HepG2 (cell line): ENCODE data around the gene SULT2B1. TPM values are rescaled to one million over a fixed set of nuclear protein-coding genes. Genes with fewer than 3 reads are reported as not detected.

Experiments
- MAF1 ChIP-seq: sonication (generic); formaldehyde crosslinking; IDR thresholded peaks from 2 replicates; pipeline ENCODE4 v1.5.0; 2020; ENCODE audit warnings: missing genetic modification reagents, borderline replicate concordance
- MEIS2 ChIP-seq: sonication (generic); formaldehyde crosslinking; IDR thresholded peaks from 2 replicates; pipeline ENCODE4 v1.9.0; 2021; ENCODE audit warnings: mild to moderate bottlenecking, missing genetic modification reagents
- NR0B2 ChIP-seq: sonication (generic); formaldehyde crosslinking; IDR thresholded peaks from 2 replicates; pipeline ENCODE4 v1.4.0; 2020; ENCODE audit warnings: mild to moderate bottlenecking, missing genetic modification reagents
- SOX5 ChIP-seq: IDR thresholded peaks from 2 replicates; pipeline ENCODE4 v1.6.1; 2016; ENCODE audit warnings: borderline replicate concordance
- XRCC5 ChIP-seq: fragments of 200-400 bp; formaldehyde crosslinking; optimal IDR thresholded peaks from 2 replicates; pipeline ENCODE3; 2017; ENCODE audit warnings: mild to moderate bottlenecking, low read length
- ZBTB4 ChIP-seq: sonication (generic); formaldehyde crosslinking; IDR thresholded peaks from 2 replicates; pipeline ENCODE4 v1.4.0; 2020; ENCODE audit warnings: missing genetic modification reagents, mild to moderate bottlenecking, borderline replicate concordance
- ZNF12 ChIP-seq: sonication (generic); formaldehyde crosslinking; IDR thresholded peaks from 2 replicates; pipeline ENCODE4 v1.5.0; 2020; ENCODE audit warnings: missing genetic modification reagents
- ZNF33B ChIP-seq: sonication (generic); formaldehyde crosslinking; IDR thresholded peaks from 2 replicates; pipeline ENCODE4 v1.5.1; 2020; ENCODE audit warnings: mild to moderate bottlenecking, missing genetic modification reagents
- ZNF362 ChIP-seq: sonication (generic); formaldehyde crosslinking; IDR thresholded peaks from 2 replicates; pipeline ENCODE4 v1.4.0; 2020; ENCODE audit warnings: missing genetic modification reagents, mild to moderate bottlenecking, borderline replicate concordance
- ZSCAN25 ChIP-seq: sonication (generic); formaldehyde crosslinking; IDR thresholded peaks from 2 replicates; pipeline ENCODE4 v1.8.0; 2022; ENCODE audit warnings: mild to moderate bottlenecking, missing genetic modification reagents
- polyA plus RNA-seq, 8 experiments: library from polyadenylated mRNA; depleted of rRNA in 3 of 8; stranded (reverse) in 7 of 8; unstranded in 1 of 8; fragments of >200 nt; fragmentation: Illumina TruSeq in 4 of 8; extraction: Trizol in 4 of 8; gene quantifications; 2 replicates each; pipeline versions ENCODE4 v1.2.1 to v1.2.3, GENCODE V29; 2011 to 2016; ENCODE audit warnings: low read depth in 4 of 8, missing spikeins in 1 of 8, mixed read lengths in 1 of 8; ENCODE audit not compliant: insufficient read depth in 1 of 8
- total RNA-seq, 5 experiments: library from RNA; depleted of rRNA; stranded (reverse); fragments of >200 nt; fragmentation: Illumina TruSeq; extraction: Trizol; gene quantifications; 2 replicates each; pipeline ENCODE4 v1.2.3, GENCODE V29; 2016; ENCODE audit warnings: low read depth in 1 of 5
- TF ChIP-seq, protein P1 (sequence below): sonication (generic); formaldehyde crosslinking; IDR thresholded peaks from 2 replicates; pipeline ENCODE4 v1.4.0; 2020; ENCODE audit warnings: missing genetic modification reagents, low read depth, mild to moderate bottlenecking, borderline replicate concordance
- TF ChIP-seq, protein P2 (sequence below): sonication (generic); formaldehyde crosslinking; IDR thresholded peaks from 2 replicates; pipeline ENCODE4 v1.5.0; 2020; ENCODE audit warnings: missing genetic modification reagents
- TF ChIP-seq, protein P3 (sequence below): fragments of 450-650 bp; IDR thresholded peaks from 2 replicates; pipeline ENCODE4 v1.6.1; 2017; ENCODE audit warnings: mild to moderate bottlenecking
- TF ChIP-seq, protein P4 (sequence below): IDR thresholded peaks from 2 replicates; pipeline ENCODE4 v1.6.1; 2012; ENCODE audit warnings: low read length, improper control_type of control experiment

Gene SULT2B1
- total and polyA plus RNA-seq, 2 of the 13 experiments (the other 11 are each of a cell fraction or from before 2014, with no cell fraction given) = 0.13 TPM; not detected in 1

GRCh38 chr19:48634424-48635262 is 82.7 kb downstream of the SULT2B1 start (continued):
- peak; percentile 57; the same call in 1 of the 2 replicates for TF ChIP-seq MEIS2 (CRISPR knock-in tag)
- 0 out of 2 replicates have a peak, but pooled peaks have one; percentile 30 for TF ChIP-seq ZNF12
- TF ChIP-seq ZNF362 (CRISPR knock-in tag) = no peak
- TF ChIP-seq, protein P1, sequence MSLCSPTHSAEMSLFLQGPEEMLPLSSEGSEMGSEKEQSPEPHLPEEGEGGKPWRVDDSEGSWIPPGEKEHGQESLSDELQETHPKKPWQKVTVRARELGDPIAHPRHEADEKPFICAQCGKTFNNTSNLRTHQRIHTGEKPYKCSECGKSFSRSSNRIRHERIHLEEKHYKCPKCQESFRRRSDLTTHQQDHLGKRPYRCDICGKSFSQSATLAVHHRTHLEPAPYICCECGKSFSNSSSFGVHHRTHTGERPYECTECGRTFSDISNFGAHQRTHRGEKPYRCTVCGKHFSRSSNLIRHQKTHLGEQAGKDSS (CRISPR knock-in tag) = peak; percentile 57; the same call in 1 of the 2 replicates
- TF ChIP-seq, protein P2, sequence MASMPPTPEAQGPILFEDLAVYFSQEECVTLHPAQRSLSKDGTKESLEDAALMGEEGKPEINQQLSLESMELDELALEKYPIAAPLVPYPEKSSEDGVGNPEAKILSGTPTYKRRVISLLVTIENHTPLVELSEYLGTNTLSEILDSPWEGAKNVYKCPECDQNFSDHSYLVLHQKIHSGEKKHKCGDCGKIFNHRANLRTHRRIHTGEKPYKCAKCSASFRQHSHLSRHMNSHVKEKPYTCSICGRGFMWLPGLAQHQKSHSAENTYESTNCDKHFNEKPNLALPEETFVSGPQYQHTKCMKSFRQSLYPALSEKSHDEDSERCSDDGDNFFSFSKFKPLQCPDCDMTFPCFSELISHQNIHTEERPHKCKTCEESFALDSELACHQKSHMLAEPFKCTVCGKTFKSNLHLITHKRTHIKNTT (CRISPR knock-in tag) = no peak
- TF ChIP-seq ZSCAN25 = no peak
- no peak for TF ChIP-seq XRCC5
- TF ChIP-seq ZNF33B = 0 out of 2 replicates have a peak, but pooled peaks have one; percentile 50
- TF ChIP-seq ZBTB4 (CRISPR knock-in tag) = no peak
- TF ChIP-seq MAF1 (CRISPR knock-in tag) = no peak
- TF ChIP-seq, protein P3, sequence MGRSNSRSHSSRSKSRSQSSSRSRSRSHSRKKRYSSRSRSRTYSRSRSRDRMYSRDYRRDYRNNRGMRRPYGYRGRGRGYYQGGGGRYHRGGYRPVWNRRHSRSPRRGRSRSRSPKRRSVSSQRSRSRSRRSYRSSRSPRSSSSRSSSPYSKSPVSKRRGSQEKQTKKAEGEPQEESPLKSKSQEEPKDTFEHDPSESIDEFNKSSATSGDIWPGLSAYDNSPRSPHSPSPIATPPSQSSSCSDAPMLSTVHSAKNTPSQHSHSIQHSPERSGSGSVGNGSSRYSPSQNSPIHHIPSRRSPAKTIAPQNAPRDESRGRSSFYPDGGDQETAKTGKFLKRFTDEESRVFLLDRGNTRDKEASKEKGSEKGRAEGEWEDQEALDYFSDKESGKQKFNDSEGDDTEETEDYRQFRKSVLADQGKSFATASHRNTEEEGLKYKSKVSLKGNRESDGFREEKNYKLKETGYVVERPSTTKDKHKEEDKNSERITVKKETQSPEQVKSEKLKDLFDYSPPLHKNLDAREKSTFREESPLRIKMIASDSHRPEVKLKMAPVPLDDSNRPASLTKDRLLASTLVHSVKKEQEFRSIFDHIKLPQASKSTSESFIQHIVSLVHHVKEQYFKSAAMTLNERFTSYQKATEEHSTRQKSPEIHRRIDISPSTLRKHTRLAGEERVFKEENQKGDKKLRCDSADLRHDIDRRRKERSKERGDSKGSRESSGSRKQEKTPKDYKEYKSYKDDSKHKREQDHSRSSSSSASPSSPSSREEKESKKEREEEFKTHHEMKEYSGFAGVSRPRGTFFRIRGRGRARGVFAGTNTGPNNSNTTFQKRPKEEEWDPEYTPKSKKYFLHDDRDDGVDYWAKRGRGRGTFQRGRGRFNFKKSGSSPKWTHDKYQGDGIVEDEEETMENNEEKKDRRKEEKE = no peak
- TF ChIP-seq, protein P4, sequence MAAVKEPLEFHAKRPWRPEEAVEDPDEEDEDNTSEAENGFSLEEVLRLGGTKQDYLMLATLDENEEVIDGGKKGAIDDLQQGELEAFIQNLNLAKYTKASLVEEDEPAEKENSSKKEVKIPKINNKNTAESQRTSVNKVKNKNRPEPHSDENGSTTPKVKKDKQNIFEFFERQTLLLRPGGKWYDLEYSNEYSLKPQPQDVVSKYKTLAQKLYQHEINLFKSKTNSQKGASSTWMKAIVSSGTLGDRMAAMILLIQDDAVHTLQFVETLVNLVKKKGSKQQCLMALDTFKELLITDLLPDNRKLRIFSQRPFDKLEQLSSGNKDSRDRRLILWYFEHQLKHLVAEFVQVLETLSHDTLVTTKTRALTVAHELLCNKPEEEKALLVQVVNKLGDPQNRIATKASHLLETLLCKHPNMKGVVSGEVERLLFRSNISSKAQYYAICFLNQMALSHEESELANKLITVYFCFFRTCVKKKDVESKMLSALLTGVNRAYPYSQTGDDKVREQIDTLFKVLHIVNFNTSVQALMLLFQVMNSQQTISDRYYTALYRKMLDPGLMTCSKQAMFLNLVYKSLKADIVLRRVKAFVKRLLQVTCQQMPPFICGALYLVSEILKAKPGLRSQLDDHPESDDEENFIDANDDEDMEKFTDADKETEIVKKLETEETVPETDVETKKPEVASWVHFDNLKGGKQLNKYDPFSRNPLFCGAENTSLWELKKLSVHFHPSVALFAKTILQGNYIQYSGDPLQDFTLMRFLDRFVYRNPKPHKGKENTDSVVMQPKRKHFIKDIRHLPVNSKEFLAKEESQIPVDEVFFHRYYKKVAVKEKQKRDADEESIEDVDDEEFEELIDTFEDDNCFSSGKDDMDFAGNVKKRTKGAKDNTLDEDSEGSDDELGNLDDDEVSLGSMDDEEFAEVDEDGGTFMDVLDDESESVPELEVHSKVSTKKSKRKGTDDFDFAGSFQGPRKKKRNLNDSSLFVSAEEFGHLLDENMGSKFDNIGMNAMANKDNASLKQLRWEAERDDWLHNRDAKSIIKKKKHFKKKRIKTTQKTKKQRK = no peak
- TF ChIP-seq SOX5 (CRISPR knock-in tag) = peak; percentile 38; the same call in 1 of the 2 replicates
- no peak for TF ChIP-seq NR0B2 (CRISPR knock-in tag)
